ENCODE measurements around the gene PODXL. TPM values are rescaled to one million over a fixed set of nuclear protein-coding genes. Genes with fewer than 3 reads are reported as not detected.

PODXL gene
- total RNA-seq, 4 donors from 2014 or later, result 4.3 to 20.2 (median 13.8) TPM

GRCh38 chr7:131586759-131587158 is 30.3 kb upstream of the PODXL start:
- intact Hi-C loops (cut with DNase I; ENCODE audit: low total_unique reads), result no loop called here
- no peak overlapping the region for H3K4me3 ChIP-seq (ENCODE audit: low read depth, poor library complexity, severe bottlenecking)
- TF ChIP-seq POLR2A (IDR thresholded peaks at IDR 0.05), result no peak
- TF ChIP-seq CTCF (IDR thresholded peaks at IDR 0.05), result no peak
- WGBS, 2 donors, result 72 to 78% methylated on average over 3 of the region's 3 CpGs
- no peak for DNase-seq (ENCODE audit: low spot score in 2 of 2)

- intact Hi-C loops (cut with DNase I; ENCODE audit: low total_unique reads), result no loop called here
- H3K4me3 ChIP-seq (ENCODE audit: low read depth, poor library complexity, severe bottlenecking), result no peak overlapping the region
- TF ChIP-seq CTCF (IDR thresholded peaks at IDR 0.05) (no peak), POLR2A (IDR thresholded peaks at IDR 0.05) (no peak)
- WGBS, 2 donors, result 35 to 47% methylated on average over 5 of the region's 5 CpGs
- DNase-seq (ENCODE audit: low spot score in 2 of 2), result no peak
Observed at GRCh38 chr7:131586259-131586658, 29.8 kb upstream of the PODXL start.

- 86 to 88% methylated on average over 9 of the region's 9 CpGs for WGBS, 2 donors
- no peak overlapping the region for H3K4me3 ChIP-seq (ENCODE audit: low read depth, poor library complexity, severe bottlenecking)
- intact Hi-C loops (cut with DNase I; ENCODE audit: low total_unique reads), result no loop called here
- DNase-seq (ENCODE audit: low spot score in 2 of 2), result no peak
- TF ChIP-seq POLR2A (IDR thresholded peaks at IDR 0.05) (no peak), CTCF (IDR thresholded peaks at IDR 0.05) (no peak)
Observed at GRCh38 chr7:131583430-131583829, 27.0 kb upstream of the PODXL start.

- 45 to 58% methylated on average over 15 to 16 of the region's 16 CpGs for WGBS, 2 donors
- TF ChIP-seq CTCF (IDR thresholded peaks at IDR 0.05) (no peak), POLR2A (IDR thresholded peaks at IDR 0.05) (no peak)
- H3K4me3 ChIP-seq (ENCODE audit: low read depth, poor library complexity, severe bottlenecking), result no peak overlapping the region
- intact Hi-C loops (cut with DNase I; ENCODE audit: low total_unique reads), result no loop called here
- peak in 1 of 2 donors; percentile 87 for DNase-seq (ENCODE audit: low spot score in 2 of 2)
Observed at GRCh38 chr7:131581241-131582051, 25.0 kb upstream of the PODXL start.

GRCh38 chr7:131578602-131579001 is 22.2 kb upstream of the PODXL start:
- TF ChIP-seq POLR2A (IDR thresholded peaks at IDR 0.05) (no peak), CTCF (IDR thresholded peaks at IDR 0.05) (no peak)
- intact Hi-C loops (cut with DNase I; ENCODE audit: low total_unique reads), result no loop called here
- WGBS, 2 donors, result 52 to 80% methylated on average over 3 of the region's 3 CpGs
- no peak for DNase-seq (ENCODE audit: low spot score in 2 of 2)
- H3K4me3 ChIP-seq (ENCODE audit: low read depth, poor library complexity, severe bottlenecking), result no peak overlapping the region

- intact Hi-C loops (cut with DNase I; ENCODE audit: low total_unique reads), result no loop called here
- no peak for DNase-seq (ENCODE audit: low spot score in 2 of 2)
- no peak overlapping the region for H3K4me3 ChIP-seq (ENCODE audit: low read depth, poor library complexity, severe bottlenecking)
- TF ChIP-seq POLR2A (IDR thresholded peaks at IDR 0.05) (no peak), CTCF (IDR thresholded peaks at IDR 0.05) (no peak)
- 66 to 76% methylated on average over 6 of the region's 6 CpGs for WGBS, 2 donors
Observed at GRCh38 chr7:131574741-131575140, 18.3 kb upstream of the PODXL start.
